Measurements from ENCODE around the gene TBC1D22A.

TBC1D22A gene

DNA sequence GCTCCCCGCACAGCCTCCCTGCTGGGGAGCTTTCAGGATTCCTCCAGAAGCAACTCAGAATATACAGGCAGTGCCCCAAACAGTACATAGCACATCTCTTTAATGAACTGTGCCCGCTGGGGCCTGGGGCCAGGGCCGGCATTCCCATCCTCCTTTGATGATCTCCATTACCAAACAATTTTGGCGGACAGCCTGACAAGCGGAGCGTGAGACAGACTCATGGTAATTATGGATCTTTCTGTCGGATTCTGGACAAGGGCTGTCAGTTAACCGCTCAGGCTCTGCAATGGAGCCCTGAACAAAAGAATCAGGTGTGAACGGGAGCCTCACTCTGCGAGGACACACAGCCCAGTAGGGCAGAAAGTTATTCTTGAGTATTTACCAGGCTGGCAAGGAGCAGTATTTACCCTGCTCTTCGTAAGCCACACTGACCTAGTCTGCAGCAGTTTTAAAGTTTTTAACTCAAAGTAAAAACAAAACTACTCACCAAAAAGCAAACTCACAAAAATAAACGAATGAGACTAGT lies 174.0 kb downstream of the TBC1D22A start:
- DNase-seq, result peak; percentile 35

DNA sequence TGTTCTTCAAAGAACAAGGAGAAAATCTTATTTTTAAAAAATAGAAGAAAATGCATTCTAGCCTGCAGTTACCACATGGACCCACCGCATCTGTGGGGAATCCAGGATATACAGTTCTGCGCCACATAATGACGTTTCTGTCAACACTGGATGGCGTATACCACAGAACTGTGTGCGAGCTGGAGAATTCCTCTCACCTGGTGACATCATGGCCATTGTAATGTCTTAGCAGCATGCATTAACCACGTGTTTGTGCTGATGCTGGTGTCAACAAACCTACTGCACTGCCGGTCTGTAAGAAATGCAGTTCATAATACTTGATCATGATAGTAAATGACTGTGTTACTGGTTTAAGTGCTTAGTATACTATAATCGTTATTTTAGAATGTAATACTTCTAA lies 174.7 kb downstream of the TBC1D22A start:
- no peak for DNase-seq

DNA sequence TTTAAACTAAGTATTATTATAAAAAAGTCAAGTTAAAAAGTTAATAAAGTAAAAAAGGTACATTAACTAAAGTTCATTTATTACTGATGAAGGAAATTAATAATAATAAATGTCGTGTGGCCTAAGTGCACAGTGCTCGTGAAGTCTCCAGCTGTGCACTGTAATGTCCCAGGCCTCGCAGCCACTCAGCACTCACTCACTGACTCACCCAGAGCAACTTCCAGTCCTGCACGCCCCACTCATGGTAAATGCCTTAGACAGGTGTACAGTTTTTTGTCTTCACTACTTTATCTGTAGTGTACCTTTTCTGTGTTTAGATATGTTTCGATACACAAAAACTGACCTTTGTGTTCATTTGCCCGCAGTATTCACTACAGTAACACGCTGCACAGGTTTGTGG lies 175.5 kb downstream of the TBC1D22A start:
- no peak for DNase-seq

DNA sequence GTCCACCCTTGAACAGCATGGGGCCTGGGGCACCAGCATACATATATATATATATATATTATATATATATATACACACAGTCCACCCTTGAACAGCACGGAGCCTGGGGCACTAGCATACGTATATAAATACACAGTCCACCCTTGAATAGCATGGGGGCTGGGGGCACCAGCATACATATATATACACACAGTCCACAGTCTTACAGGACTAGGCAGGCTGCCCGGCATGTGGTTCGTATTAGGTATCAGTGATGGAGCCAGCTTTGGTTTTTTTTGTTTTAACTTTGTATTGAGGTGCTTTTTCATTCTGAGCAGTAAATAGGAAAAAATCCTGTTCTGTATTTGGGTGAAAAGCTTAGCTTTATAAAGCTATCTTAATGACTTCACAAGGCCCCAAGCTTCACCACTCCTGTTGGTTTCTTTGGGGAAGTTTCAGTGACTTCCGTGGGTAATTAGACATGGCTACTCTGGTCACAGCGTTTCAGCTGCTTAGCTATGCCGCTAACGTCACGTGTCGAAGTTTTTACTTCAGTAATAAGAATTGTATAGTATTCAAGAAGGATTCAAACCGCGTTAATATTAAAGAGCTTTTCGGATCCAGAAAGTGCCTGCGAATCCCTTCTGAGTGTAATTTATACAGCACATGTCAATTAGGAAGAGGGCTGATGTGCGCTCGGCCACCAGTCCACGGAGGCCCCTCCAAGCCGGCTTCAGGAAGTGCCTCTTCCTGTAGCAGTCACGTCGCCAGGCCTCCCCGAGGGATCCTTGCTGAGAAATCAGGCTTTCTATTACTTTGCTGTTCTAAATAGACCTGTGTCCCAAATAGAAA lies 179.7 kb downstream of the TBC1D22A start:
- DNase-seq, result peak; percentile 57

DNA sequence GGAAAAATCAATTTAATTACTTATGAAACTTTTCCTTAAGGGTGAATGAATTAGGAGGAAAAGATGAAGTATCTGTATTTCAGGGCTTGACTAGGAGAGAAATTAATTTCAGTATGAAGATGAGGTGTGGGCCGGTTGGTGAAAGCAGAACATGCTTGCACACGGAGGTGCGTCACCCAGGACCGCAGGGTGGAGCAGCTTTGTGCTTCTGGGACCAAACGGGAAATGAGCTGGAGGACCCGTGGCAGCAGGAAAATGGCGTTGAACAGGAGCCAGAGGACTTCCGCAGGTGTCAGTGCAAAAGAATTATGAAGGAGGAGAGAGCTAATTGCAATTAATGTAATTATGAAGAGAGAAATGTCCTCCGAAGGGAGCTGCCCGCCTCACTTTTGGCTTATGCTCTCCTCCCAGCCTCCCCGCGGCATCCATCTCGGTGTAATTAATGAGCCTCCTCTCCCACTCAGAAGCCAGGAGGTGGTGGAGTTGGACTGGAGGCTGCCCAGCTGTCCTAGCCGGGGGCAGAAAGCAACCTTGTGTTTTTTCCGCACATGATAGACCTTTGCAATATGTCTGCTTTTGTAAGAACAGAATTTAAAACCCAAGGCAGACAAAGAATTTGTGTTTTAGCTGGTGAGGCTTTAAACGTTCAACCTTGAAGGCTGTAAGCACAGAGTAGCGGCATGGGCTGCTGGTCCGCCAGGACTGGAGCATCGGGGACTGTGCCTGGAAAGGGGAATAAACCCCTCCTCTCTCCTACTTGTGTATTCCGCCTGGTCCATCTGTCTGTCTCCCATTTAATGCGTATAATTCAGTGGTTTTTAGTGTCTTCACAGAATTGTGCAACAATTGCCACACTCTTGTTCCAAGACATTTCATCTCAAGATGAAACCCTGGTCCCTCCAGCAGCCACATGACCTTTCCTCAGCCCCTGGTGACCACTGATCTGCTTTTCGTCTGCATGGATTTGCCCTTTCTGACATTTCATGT lies 180.6 kb downstream of the TBC1D22A start:
- DNase-seq, result no peak

DNA sequence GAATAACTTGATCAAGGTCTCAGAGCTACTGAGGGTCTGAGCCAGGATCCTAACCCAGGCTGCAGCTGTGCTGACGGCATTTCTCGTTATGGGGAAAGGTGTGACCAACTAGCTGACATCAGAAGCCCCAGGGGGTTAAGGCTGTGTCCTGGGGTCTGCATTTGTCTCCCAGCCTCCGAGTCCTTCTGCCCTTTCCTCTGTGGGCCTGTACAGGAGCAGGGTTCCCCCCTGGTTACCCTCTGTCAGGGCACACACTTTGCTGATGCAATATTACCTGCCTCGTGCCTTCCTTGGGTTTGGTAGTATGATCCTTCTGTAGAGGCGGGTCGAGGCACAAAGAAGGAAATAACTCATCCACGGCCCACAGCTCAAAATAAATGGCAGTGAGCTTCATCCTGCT lies 183.0 kb downstream of the TBC1D22A start:
- no peak for DNase-seq

DNA sequence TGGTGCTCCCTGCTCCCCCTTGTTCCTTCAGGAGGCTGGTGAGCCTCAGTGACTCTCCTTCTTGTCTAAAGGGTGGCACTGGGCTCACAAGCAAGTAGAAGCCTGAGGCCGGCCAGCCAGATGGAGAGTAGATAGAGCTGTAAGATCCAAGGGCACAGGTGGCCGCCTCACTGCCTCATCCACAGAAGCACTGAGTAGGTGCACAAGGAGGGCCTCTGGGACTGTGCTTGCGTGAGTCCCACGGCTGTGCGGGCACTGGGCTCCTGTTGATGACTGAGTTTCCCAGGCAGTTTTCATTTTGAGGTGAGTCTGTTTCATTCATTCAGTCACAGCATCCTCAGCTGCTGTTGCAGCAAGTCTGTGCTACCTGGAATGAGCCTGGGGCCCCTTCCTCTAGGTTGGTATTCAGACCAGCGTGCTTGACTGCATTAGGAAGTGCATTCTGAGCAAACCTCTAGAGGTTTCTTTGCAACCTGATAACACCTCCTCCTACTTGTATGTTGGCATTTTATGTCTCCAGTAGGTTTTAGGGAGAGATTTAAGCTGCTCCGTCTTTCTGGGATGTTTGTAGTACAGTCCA lies 184.0 kb downstream of the TBC1D22A start:
- no peak for DNase-seq

DNA sequence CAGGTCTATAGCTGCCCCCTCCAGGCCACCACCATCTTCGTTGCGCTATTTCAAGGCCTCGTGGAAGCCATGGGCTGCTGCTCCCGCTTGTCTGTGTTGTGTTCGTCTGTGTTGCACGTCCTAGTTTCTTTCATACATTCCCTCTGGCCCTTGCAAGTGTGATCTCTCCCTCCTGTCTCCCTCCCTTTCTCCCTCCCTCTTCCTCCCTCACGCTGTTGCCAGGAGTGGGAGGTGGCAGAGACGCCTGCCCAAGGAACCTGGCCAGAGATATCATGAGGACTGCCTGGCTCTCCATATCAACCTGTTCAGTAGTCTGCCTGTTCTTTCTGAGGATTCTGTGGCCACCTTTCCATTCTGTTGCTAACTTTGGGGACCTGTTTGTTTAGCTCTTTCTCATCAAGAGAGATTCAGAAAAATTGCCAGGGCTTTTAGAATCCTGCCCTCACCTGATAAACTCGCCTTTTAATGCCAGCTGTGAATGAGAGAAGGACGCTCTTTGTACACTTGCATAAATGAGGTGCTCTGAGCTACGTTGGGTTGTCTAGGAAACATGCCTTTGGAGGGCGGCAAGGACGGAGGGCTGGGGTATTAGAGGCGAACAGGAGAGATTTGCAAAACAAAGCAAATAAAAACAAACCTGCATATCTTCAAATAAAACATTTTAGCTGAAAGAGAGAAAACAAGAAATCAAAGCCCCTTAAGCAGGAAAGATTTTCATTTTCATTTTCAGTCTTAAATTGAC lies 185.2 kb downstream of the TBC1D22A start:
- DNase-seq, result no peak

DNA sequence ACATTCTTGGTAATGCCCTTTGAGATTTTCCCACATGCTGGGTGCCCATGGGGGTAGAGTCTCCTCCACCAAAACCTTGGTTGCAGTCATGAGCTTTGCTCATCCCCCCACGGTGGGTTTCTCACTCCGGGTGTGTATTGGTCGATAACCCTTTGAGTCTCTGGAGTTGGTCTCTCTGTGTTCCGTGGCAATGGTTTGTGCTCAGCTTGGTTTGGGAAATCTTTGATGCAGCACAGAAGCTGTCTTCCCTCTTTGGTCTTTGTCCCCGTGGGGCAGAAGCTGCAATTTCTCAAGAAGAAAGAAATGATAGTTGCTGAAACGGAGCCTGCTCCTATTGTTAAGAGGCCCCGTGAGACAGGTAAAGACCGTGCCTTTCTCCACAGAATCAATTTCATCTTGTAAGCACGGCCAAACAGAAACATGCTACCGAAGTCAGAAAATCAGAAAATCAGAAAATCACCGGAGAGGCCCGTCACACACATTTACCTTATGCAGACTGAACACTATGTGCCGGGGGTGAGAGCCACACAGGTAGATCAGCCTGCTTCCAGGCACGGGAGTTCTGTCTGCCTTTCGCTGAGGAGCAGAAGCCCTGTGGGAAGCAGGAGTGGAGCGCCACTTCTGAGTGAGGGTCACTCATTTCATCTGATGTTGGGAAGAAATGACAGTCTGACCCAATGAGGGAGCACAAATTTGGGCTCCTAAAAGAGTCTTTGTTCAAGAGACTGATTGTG lies 186.1 kb downstream of the TBC1D22A start:
- no peak for DNase-seq

DNA sequence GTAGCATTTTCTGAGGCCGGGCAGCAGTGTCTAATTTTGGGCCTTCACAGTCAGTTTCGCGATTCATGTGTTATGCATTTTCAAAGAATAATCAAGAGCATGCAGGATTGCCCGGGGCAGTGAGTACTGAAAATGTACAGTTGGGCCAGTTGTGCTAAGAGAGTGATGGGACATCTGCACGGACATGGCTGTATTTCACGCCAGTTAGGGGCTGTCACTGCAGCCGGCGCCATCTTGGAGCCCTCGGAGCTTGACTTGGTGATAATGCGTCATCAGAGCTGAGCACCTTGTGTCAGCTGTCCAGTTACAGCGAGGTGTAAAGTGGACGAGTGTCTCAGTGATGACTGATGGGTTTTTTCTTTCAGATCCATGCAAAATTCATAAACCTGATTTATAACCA lies 188.9 kb downstream of the TBC1D22A start:
- DNase-seq, result no peak

DNA sequence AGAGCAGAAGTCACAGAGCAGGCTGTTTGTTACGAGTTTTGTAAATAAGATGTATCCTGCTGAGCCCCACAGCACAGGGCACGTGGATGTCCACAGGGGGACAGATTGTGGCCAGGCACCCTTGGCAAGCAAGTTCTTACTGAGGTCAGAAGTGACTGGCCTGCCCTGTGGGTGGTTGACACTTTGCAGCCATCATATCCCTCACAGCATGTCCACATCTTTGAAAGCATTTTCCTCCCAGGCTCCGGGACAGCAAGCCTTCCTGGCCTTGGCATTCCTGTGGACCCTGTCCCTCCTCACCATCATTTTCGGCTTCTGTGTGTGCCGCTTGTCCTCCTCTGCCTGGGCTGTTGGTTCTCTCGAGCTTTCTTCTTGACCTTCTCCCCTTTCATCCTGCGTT lies 189.5 kb downstream of the TBC1D22A start:
- DNase-seq, result no peak

DNA sequence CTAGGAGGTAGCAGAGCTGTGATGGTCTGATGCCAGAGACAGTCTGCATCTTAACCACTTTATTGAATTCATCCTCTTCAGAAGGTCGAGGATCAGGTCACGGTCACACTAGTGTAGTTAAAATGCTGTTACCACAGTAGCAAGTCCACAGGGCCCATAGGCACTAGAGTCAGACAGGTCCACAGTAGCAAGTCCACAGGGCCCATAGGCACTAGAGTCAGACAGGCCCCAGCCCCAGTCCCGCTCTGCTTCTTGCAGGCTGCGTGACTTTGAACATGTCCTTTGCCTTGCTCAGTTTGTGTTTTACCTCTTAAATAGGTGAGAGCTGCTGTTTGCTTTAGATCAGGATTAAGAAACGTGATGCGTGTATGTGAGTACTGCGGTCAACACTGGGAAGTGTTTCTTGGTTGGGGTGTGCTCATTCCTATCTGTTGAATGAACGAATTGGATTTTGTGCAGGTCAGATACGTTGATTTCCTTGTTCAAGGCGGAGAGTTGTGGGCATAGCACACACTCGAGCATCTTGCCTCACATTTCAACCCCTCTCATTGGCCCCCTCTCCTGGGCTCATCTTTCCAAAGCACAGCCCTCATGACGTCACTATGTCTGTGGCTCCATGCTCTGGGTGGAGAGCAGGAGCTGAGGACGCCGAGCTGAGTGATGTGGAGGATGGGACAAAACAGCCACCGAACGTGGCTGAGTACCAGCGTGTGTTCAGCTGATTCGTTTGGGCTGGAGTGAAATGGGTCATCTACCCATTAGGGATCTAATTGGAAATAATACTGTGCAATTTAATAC lies 191.7 kb downstream of the TBC1D22A start:
- DNase-seq, result no peak

DNA sequence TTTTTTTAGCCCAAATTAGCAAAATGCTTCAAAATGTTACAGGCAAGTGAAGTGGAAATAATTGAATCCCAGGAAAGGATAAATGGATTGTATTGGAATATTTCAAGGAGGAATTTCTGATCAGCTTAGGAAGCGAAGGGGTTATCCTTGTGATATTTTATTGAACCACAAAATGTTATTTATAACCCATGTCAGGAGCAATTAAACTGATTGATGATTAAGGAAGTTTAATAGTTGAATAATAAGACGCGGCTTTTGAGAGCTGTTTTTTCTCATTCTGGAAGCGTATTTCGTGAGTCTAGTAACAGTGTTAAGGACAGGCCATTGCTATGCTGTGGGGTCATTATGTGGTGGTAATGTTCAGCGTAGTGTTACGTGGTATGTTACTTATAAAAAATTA lies 192.3 kb downstream of the TBC1D22A start:
- no peak for DNase-seq

DNA sequence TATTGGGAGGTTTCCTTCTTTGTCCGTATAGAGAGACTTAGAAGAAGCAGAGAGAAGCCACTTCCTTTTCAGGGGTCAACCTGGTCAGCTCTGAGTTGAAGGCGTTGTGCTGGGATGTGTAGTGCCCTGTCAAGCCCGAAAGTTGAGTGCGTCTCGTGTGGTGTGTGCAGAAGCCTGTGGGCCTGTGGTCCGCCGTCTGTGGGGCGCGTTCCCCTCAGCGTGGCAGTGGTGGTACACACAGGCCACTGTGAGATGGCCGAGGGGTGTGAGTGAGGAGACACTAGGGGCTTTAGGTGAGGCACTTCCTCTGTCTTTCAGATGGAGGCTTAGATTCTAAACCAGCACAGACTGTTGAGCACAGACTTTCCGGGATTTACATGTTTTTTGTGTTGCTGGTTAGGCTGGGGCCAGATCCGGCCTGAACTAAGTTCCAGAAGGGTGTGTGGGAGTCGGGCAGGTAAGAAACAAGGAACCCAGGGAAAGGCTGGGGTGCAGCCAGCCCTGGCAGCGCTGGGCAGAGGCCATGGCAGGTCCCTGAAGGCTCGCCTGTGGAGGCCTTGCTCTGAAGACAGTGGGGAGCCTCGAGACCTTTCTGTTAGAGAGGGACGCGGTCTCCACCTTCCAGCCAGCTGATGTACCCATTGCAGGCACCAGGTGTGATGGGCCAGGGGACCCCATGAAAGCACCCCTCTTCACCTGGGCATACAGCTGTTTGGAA lies 194.2 kb downstream of the TBC1D22A start:
- no peak for DNase-seq

DNA sequence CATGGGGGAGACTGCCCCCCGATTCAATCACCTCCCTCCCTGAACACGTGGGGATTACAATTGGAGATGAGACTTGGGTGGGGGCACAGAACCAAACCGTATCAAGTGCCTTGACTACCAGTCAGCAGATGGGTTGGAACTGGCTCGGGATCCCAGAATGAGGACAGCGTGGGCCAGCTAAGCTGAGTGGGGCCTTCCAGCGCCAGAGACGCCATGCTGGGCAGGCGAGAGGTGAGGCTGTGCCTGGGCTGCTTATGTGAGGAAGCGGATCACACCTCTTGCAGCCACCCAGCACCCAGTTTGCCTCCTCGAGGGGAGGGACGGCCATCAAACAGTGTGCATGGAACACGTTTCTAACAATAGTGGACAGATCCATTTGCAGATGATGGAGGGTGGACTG lies 195.1 kb downstream of the TBC1D22A start:
- no peak for DNase-seq

DNA sequence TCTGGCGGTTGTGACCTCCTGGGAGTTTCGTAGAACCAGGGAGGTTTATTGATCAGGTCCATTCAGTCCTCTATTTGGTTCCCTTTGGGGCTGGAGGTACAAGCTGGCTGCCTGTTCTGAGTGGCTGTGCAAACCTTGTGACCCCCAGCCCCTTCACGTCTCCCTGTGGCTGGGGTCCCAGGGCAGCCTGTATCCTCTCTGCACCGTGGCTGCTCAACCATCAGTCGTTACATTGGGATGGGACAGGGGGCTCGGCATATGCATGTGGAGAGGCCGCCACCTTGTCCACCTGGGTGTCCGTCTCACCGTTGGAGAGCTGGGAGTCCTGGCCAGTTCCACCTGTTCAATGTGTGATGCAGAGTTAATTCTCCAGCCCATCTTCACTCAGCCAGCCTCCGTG lies 195.7 kb downstream of the TBC1D22A start:
- DNase-seq, result no peak

DNA sequence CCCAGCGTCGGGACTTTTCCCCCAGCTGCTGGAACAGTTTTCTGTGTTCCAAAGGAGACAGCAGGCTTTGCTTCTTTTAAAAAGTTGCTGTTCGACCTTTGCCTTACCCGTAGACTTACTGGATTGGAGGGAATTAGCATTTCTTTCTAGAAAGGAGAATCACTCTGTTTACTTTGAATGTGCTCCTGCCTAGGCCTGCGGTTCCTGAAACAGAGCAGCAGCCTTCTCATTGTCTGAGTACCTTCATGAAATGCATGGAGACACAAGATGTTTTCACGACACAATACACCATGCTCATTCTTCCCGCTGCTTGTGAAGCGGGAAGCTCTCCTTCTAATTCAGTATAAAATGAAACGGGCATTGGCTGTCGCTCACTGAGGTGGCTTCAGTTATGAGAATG lies 196.2 kb downstream of the TBC1D22A start:
- no peak for DNase-seq

DNA sequence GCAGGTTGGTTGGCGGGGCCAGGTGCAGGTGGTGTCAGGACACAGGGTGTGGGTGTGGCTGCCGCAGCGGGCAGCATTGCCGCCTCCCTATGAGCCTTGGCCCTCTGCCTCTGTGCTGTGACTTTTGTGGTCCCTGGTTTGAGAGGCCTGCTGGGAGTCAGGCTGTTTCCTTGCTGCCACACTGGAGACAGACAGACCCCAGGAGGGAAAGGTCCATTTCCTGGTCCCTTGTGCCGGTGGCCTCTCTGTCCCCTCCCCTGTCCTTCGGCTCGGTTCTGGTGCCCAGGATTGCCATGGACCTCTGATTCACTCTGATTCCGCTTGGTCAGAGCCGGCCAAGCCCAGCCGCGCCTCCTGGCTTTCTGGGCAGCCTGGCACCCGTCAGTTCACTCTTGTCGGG lies 196.9 kb downstream of the TBC1D22A start:
- DNase-seq, result no peak

DNA sequence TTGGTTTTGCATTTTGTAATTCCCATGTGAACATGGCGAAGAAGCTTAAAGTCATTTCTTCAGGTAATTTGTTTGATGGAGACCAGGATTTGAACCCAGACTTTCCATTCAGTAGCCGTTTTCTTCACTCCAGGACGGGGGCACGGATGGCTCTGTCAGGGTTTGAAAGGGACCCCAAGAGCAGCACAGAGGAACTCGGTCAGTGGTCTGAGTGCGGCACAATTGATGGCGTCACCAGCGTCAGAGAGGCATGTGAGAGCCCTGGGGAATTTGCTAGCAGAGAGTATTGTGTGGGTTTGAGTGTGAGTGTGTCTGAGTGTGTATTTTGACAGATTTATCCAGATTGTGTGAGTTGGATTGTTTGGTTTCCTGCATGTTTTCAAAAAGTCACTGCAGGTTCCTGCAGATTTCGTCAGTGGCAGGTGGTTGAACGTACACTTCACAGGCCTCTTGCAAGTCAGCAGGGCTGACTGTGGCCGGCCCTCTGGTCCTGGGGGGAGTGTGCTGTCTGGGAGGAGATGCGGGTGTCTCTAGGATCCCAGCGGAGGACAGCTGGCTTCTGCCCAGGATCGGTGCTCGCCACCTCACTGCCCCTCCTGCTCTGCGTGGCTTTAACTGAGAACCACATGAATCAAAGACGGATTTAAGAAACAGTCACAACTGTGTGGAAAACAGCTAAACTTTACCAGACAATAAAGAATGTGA lies 199.3 kb downstream of the TBC1D22A start:
- no peak for DNase-seq
